HepG2 (cell line): ENCODE data around the gene LYRM1. TPM values are rescaled to one million over a fixed set of nuclear protein-coding genes. Genes with fewer than 3 reads are reported as not detected.

Experiments used
- AGO2 ChIP-seq: fragments of 200-400 bp; formaldehyde crosslinking; optimal IDR thresholded peaks from 2 replicates; pipeline ENCODE3; 2017; ENCODE audit warnings: mild to moderate bottlenecking, low read depth, low read length, moderate library complexity
- BRCA1 ChIP-seq: sonication (generic); formaldehyde crosslinking; IDR thresholded peaks from 2 replicates; pipeline ENCODE4 v1.4.0; 2020; ENCODE audit warnings: missing genetic modification reagents
- CBFB ChIP-seq: sonication (generic); formaldehyde crosslinking; IDR thresholded peaks from 2 replicates; pipeline ENCODE4 v1.4.0; 2020; ENCODE audit warnings: missing genetic modification reagents
- CENPX ChIP-seq: sonication (generic); formaldehyde crosslinking; IDR thresholded peaks from 2 replicates; pipeline ENCODE4 v1.9.0; 2021; ENCODE audit warnings: mild to moderate bottlenecking, missing genetic modification reagents, moderate library complexity
- HDAC6 ChIP-seq: fragments of 200-600 bp; sonication (generic); IDR thresholded peaks from 2 replicates; pipeline ENCODE4 v1.7.0; 2017; ENCODE audit warnings: mild to moderate bottlenecking, antibody characterized with exemption, low read length, low read depth
- HIVEP1 ChIP-seq: sonication (generic); formaldehyde crosslinking; IDR thresholded peaks from 2 replicates; pipeline ENCODE4 v1.4.0; 2020; ENCODE audit warnings: mild to moderate bottlenecking, missing genetic modification reagents
- HOXA3 ChIP-seq: sonication (generic); formaldehyde crosslinking; IDR thresholded peaks from 2 replicates; pipeline ENCODE4 v1.5.0; 2020; ENCODE audit warnings: missing genetic modification reagents
- MEIS2 ChIP-seq: sonication (generic); formaldehyde crosslinking; IDR thresholded peaks from 2 replicates; pipeline ENCODE4 v1.9.0; 2021; ENCODE audit warnings: mild to moderate bottlenecking, missing genetic modification reagents
- NR2F1 ChIP-seq, 2 experiments: fragments of 450-650 bp in 1 of 2; formaldehyde crosslinking in 1 of 2; IDR thresholded peaks; 2 replicates each; pipeline versions ENCODE4 v1.5.0 to v1.6.1; 2016 to 2020; ENCODE audit warnings: mild to moderate bottlenecking in 1 of 2, missing compliant biosample characterization in 1 of 2, missing genetic modification reagents in 1 of 2, moderate library complexity in 1 of 2
- PAX8 ChIP-seq: sonication (generic); formaldehyde crosslinking; IDR thresholded peaks from 2 replicates; pipeline ENCODE4 v1.8.0; 2022; ENCODE audit warnings: mild to moderate bottlenecking, missing genetic modification reagents, borderline replicate concordance
- PITX1 ChIP-seq: sonication (generic); formaldehyde crosslinking; IDR thresholded peaks from 2 replicates; pipeline ENCODE4 v1.5.1; 2020; ENCODE audit warnings: mild to moderate bottlenecking, missing genetic modification reagents
- POLR2G ChIP-seq: fragments of 200-400 bp; formaldehyde crosslinking; IDR thresholded peaks from 2 replicates; pipeline ENCODE4 v1.6.1; 2018; ENCODE audit warnings: mild to moderate bottlenecking, low read depth, low read length, moderate library complexity
- SETDB1 ChIP-seq: sonication (generic); formaldehyde crosslinking; IDR thresholded peaks from 2 replicates; pipeline ENCODE4 v1.5.1; 2020; ENCODE audit warnings: missing genetic modification reagents, mild to moderate bottlenecking, borderline replicate concordance
- SKI ChIP-seq: fragments of 450-650 bp; IDR thresholded peaks from one replicate; pipeline ENCODE4 v1.6.1; 2018; ENCODE audit warnings: mild to moderate bottlenecking; ENCODE audit not compliant: partially characterized antibody
- TOPORS ChIP-seq: sonication (generic); formaldehyde crosslinking; IDR thresholded peaks from 2 replicates; pipeline ENCODE4 v1.8.0; 2023; ENCODE audit warnings: mild to moderate bottlenecking, missing genetic modification reagents
- ZKSCAN1 ChIP-seq: fragments of 150-350 bp; IDR thresholded peaks from 2 replicates; pipeline ENCODE4 v1.6.1; 2014; ENCODE audit warnings: low read length
- ZNF10 ChIP-seq: sonication (generic); formaldehyde crosslinking; IDR thresholded peaks from 2 replicates; pipeline ENCODE4 v1.4.0; 2020; ENCODE audit warnings: mild to moderate bottlenecking, low read depth, missing genetic modification reagents, borderline replicate concordance
- ZNF160 ChIP-seq: sonication (generic); formaldehyde crosslinking; IDR thresholded peaks from 2 replicates; pipeline ENCODE4 v1.8.0; 2022; ENCODE audit warnings: mild to moderate bottlenecking, inconsistent platforms, missing genetic modification reagents
- ZNF230 ChIP-seq: sonication (generic); formaldehyde crosslinking; IDR thresholded peaks from 2 replicates; pipeline ENCODE4 v1.4.0; 2020; ENCODE audit warnings: mild to moderate bottlenecking, missing genetic modification reagents
- ZNF235 ChIP-seq: sonication (generic); formaldehyde crosslinking; IDR thresholded peaks from 2 replicates; pipeline ENCODE4 v1.8.1; 2023; ENCODE audit warnings: mild to moderate bottlenecking, missing genetic modification reagents, borderline replicate concordance
- ZNF251 ChIP-seq: sonication (generic); formaldehyde crosslinking; IDR thresholded peaks from 2 replicates; pipeline ENCODE4 v1.9.0; 2021; ENCODE audit warnings: mild to moderate bottlenecking, missing genetic modification reagents
- ZNF713 ChIP-seq: sonication (generic); formaldehyde crosslinking; IDR thresholded peaks from 2 replicates; pipeline ENCODE4 v1.4.0; 2020; ENCODE audit warnings: mild to moderate bottlenecking, missing genetic modification reagents
- ZNF776 ChIP-seq: sonication (generic); formaldehyde crosslinking; IDR thresholded peaks from 2 replicates; pipeline ENCODE4 v1.4.0; 2020; ENCODE audit warnings: mild to moderate bottlenecking, missing genetic modification reagents
- polyA plus RNA-seq, 8 experiments: library from polyadenylated mRNA; depleted of rRNA in 3 of 8; stranded (reverse) in 7 of 8; unstranded in 1 of 8; fragments of >200 nt; fragmentation: Illumina TruSeq in 4 of 8; extraction: Trizol in 4 of 8; gene quantifications; 2 replicates each; pipeline versions ENCODE4 v1.2.1 to v1.2.3, GENCODE V29; 2011 to 2016; ENCODE audit warnings: low read depth in 4 of 8, missing spikeins in 1 of 8, mixed read lengths in 1 of 8; ENCODE audit not compliant: insufficient read depth in 1 of 8
- total RNA-seq, 5 experiments: library from RNA; depleted of rRNA; stranded (reverse); fragments of >200 nt; fragmentation: Illumina TruSeq; extraction: Trizol; gene quantifications; 2 replicates each; pipeline ENCODE4 v1.2.3, GENCODE V29; 2016; ENCODE audit warnings: low read depth in 1 of 5
- TF ChIP-seq, protein P1 (sequence below): sonication (generic); formaldehyde crosslinking; IDR thresholded peaks from 2 replicates; pipeline ENCODE4 v1.4.0; 2020; ENCODE audit warnings: mild to moderate bottlenecking, missing genetic modification reagents

The LYRM1 gene
- total and polyA plus RNA-seq, 2 of the 13 experiments (the other 11 are each of a cell fraction or from before 2014, with no cell fraction given): 59.2 to 82.6 TPM

DNA sequence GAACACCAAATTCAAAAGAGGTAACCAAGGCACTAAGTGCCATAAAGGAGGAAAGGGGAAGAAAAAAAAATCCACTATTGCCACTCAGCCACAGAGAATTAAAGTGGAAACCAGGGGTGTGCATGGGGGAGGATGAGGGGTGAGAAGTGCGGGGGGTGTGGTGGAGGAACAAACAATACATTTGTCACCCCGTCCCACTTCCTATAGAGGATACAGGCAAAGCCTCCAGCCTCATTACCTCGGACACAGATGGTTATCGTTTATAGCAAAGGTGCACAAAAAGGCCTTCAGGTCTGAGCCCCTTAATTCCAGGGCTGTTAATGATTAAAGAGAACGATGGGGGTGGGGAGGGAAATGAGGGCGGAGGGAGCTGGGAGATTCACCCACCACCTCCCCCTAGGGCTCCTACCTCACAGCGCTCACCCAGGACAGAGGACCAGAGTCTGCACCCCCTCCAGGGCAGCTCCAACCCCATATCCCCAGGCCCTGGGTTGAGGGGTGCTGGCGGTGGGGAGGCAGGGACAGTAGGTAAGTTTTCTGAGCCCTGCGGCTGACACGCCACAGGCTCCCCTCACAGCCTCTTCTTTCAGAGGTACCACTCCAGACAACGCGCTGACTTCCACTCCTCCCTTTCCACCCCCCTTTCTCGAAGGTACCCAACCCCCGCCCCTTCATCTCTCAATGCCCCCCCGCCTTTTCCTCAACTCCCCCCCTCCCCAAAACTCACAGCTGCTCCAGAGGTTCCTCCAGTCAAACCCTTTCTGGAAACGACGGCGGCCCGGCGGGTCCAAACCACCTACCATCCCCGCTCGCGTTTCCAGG, 883 bp upstream of the LYRM1 start (continued):
- TF ChIP-seq, protein P1, sequence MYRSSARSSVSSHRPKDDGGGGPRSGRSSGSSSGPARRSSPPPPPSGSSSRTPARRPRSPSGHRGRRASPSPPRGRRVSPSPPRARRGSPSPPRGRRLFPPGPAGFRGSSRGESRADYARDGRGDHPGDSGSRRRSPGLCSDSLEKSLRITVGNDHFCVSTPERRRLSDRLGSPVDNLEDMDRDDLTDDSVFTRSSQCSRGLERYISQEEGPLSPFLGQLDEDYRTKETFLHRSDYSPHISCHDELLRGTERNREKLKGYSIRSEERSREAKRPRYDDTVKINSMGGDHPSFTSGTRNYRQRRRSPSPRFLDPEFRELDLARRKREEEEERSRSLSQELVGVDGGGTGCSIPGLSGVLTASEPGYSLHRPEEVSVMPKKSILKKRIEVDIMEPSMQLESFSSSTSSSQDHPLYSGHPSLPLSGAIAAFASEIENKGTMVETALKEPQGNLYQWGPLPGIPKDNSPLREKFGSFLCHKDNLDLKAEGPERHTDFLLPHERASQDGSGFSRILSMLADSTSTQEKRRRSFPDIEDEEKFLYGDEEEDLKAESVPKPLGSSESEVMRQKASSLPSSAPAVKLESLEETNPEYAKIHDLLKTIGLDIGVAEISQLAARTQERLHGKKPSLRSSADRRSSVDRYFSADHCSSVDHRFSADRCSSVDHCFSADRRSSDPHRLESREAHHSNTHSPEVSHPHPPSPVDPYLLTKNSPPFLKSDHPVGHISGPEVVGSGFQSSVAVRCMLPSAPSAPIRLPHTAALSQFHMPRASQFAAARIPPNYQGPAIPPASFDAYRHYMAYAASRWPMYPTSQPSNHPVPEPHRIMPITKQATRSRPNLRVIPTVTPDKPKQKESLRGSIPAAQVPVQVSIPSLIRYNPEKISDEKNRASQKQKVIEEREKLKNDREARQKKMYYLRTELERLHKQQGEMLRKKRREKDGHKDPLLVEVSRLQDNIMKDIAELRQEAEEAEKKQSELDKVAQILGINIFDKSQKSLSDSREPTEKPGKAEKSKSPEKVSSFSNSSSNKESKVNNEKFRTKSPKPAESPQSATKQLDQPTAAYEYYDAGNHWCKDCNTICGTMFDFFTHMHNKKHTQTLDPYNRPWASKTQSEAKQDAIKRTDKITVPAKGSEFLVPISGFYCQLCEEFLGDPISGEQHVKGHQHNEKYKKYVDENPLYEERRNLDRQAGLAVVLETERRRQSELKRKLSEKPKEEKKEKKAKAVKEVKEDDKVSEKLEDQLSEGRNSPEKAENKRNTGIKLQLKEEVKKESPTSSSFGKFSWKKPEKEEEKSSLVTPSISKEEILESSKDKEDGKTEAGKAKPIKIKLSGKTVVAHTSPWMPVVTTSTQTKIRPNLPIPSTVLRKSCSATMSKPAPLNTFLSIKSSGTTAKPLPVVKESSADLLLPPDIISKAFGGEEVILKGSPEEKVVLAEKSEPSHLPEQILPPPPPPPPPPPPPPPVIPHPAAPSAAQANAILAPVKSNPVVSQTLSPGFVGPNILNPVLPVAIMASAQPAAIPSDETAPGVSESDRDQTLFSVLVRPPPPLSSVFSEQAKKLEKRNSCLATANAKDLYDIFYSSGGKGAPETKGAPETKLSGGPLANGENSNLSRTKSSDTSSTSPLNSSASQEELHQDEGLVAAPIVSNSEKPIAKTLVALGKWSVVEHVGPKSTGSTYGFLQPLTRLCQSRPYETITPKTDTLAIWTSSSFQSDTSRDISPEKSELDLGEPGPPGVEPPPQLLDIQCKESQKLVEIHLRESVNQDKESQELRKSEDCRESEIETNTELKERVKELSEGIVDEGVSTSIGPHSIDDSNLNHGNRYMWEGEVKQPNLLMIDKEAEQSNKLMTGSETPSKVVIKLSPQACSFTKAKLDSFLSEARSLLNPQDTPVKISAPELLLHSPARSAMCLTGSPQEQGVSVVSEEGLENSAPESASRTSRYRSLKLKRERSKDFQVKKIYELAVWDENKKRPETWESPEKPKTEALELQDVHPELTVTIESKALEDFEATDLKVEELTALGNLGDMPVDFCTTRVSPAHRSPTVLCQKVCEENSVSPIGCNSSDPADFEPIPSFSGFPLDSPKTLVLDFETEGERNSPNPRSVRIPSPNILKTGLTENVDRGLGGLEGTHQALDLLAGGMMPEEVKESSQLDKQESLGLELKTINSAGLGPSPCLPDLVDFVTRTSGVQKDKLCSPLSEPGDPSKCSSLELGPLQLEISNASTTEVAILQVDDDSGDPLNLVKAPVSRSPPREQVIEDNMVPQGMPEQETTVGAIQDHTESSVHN (CRISPR knock-in tag): peak; percentile 83
- TF ChIP-seq NR2F1 (CRISPR knock-in tag; IDR thresholded peaks at IDR 0.05): no peak
- peak; percentile 78 for TF ChIP-seq PITX1 (CRISPR knock-in tag)
- no peak for TF ChIP-seq SETDB1 (CRISPR knock-in tag)
- no peak for TF ChIP-seq SKI
- TF ChIP-seq HIVEP1 (CRISPR knock-in tag): no peak
- TF ChIP-seq ZNF251 (CRISPR knock-in tag): peak; percentile 39; the same call in 1 of the 2 replicates
- no peak for TF ChIP-seq ZNF160
- TF ChIP-seq HDAC6: no peak
- TF ChIP-seq ZNF713 (CRISPR knock-in tag): no peak
- TF ChIP-seq MEIS2 (CRISPR knock-in tag): no peak
- TF ChIP-seq BRCA1 (CRISPR knock-in tag): no peak
- no peak for TF ChIP-seq AGO2
- peak; percentile 83 for TF ChIP-seq POLR2G
- TF ChIP-seq ZNF776 (CRISPR knock-in tag): no peak; the same call in 1 of the 2 replicates
- TF ChIP-seq CENPX (CRISPR knock-in tag): no peak
- TF ChIP-seq TOPORS: 0 out of 2 replicates have a peak, but pooled peaks have one; percentile 53
- peak; percentile 28; the same call in 1 of the 2 replicates for TF ChIP-seq HOXA3 (CRISPR knock-in tag)
- TF ChIP-seq CBFB: peak; percentile 16; the same call in 1 of the 2 replicates
- TF ChIP-seq PAX8 (CRISPR knock-in tag): no peak
- TF ChIP-seq ZNF230 (CRISPR knock-in tag): 0 out of 2 replicates have a peak, but pooled peaks have one; percentile 38
- peak; percentile 44; the same call in 1 of the 2 replicates for TF ChIP-seq ZNF235 (CRISPR knock-in tag)
- no peak for TF ChIP-seq ZKSCAN1
- TF ChIP-seq ZNF10 (CRISPR knock-in tag): no peak
